Spleen (tissue), 7 donors: ENCODE results near the gene LINGO1.

Experiments
- CTCF ChIP-seq, 11 experiments: fragments of 200-600 bp in 7 of 11; fragments of 450-650 bp in 4 of 11; sonication (generic) in 4 of 11; IDR thresholded peaks in 8 of 11; conservative IDR thresholded peaks in 3 of 11; 1 replicate in 7 of 11; 2 replicates in 4 of 11; pipeline versions ENCODE4 v1.4.0 to v1.8.0; 2016 to 2021; ENCODE audit warnings: antibody characterized with exemption in 11 of 11, inconsistent platforms in 4 of 11, mild to moderate bottlenecking in 1 of 11
- POLR2A ChIP-seq, 3 donors: fragments of 450-650 bp; IDR thresholded peaks; one replicate each; pipeline ENCODE4 v1.5.1; 2017; ENCODE audit warnings: antibody characterized with exemption in 3 of 3, mild to moderate bottlenecking in 1 of 3
- donor health status: DM: no; HTN: no; CAD: no; lungs with moderate emphysema.
- donor health status: DM: no; HTN: no; CAD: no.
- donor health status: DM: no; HTN: no; CAD: no.

GRCh38 chr15:77580996-77581682 lies 51.6 kb downstream of the LINGO1 start:
- no peak for TF ChIP-seq CTCF (IDR thresholded peaks at IDR 0.05 in 8 of 11, conservative IDR thresholded peaks at IDR 0.05 in 3 of 11)
- TF ChIP-seq POLR2A (IDR thresholded peaks at IDR 0.05): no peak
